IMR-90 (cell line): ENCODE data around the gene GSDMA. TPM values are rescaled to one million over a fixed set of nuclear protein-coding genes. Genes with fewer than 3 reads are reported as not detected.

ENCODE experiments used
- polyA plus RNA-seq, 3 experiments: library from polyadenylated mRNA; depleted of rRNA; stranded (reverse); fragments of >200 nt; gene quantifications; 2 replicates each; pipeline ENCODE4 v1.2.3, GENCODE V29; 2012; ENCODE audit warnings: low replicate concordance in 1 of 3
- total RNA-seq: library from RNA; depleted of rRNA; stranded (reverse); fragments of >200 nt; gene quantifications from 2 replicates; pipeline ENCODE4 v1.2.3, GENCODE V29; 2012
- TF ChIP-seq, protein P1 (sequence below): fragments of 150-350 bp; IDR thresholded peaks from 2 replicates; pipeline ENCODE4 v1.6.1; 2016; ENCODE audit warnings: low read depth, mild to moderate bottlenecking, low read length, moderate library complexity, borderline replicate concordance
- TF ChIP-seq, protein P2 (sequence below): fragments of 150-350 bp; IDR thresholded peaks from 2 replicates; pipeline ENCODE4 v1.6.1; 2017; ENCODE audit warnings: mild to moderate bottlenecking, antibody characterized with exemption, low read length, low read depth

GSDMA gene
- total and polyA plus RNA-seq, 2 of the 4 experiments (the other 2 are of a cell fraction) = not detected

DNA sequence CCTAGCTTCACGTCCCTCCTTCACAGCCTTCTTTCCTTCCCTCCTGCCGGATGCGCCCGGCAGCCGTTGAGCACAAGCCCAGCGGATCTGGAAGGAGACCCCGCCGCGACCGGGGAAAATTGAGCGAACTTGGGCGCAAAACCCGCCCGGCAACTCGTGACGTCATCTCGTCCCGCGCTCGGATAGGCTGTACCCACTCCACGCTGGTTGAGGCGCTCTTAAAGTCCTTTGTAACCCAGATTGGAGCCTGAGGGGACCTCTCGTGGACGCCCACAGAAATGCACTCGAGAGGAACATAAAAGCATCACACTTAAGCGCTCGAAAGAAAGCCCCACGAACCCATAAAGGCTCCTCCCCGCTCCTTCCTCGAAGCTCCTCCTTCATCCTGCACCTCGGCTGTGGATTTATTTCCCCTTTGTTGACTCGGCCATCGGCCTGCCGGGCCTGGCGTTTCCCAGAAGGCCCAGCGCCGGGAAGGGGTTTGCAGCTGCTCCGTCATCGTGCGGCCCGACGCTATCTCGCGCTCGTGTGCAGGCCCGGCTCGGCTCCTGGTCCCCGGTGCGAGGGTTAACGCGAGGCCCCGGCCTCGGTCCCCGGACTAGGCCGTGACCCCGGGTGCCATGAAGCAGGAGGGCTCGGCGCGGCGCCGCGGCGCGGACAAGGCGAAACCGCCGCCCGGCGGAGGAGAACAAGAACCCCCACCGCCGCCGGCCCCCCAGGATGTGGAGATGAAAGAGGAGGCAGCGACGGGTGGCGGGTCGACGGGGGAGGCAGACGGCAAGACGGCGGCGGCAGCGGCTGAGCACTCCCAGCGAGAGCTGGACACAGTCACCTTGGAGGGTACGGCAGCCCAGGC, 17.8 kb downstream of the GSDMA start, which contains the start of gene PSMD3 (continued):
- TF ChIP-seq, protein P1, sequence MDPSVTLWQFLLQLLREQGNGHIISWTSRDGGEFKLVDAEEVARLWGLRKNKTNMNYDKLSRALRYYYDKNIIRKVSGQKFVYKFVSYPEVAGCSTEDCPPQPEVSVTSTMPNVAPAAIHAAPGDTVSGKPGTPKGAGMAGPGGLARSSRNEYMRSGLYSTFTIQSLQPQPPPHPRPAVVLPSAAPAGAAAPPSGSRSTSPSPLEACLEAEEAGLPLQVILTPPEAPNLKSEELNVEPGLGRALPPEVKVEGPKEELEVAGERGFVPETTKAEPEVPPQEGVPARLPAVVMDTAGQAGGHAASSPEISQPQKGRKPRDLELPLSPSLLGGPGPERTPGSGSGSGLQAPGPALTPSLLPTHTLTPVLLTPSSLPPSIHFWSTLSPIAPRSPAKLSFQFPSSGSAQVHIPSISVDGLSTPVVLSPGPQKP = no peak
- TF ChIP-seq, protein P2, sequence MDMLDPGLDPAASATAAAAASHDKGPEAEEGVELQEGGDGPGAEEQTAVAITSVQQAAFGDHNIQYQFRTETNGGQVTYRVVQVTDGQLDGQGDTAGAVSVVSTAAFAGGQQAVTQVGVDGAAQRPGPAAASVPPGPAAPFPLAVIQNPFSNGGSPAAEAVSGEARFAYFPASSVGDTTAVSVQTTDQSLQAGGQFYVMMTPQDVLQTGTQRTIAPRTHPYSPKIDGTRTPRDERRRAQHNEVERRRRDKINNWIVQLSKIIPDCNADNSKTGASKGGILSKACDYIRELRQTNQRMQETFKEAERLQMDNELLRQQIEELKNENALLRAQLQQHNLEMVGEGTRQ = peak; percentile 3; the same call in 1 of the 2 replicates
